ENCODE data around the gene MREG. TPM values are rescaled to one million over a fixed set of nuclear protein-coding genes. Genes with fewer than 3 reads are reported as not detected.

Gene MREG
- total RNA-seq, 6 donors from 2014 or later = 15.4 to 22.6 (median 19.4) TPM

GRCh38 chr2:215921895-215922294, 91.5 kb downstream of the MREG start:
- DNase-seq = peak in 1 of 2 donors; percentile 31
- 76 to 82% methylated on average over 3 of the region's 3 CpGs for WGBS, 2 donors
- no peaks in the 10 kb centered on the region for H3K9me3 ChIP-seq
- TF ChIP-seq POLR2A (IDR thresholded peaks at IDR 0.05) = no peak
- no peak for TF ChIP-seq CTCF (IDR thresholded peaks at IDR 0.05)
- TF ChIP-seq EP300 (IDR thresholded peaks at IDR 0.05) = no peak
- TF ChIP-seq POLR2AphosphoS5 (IDR thresholded peaks at IDR 0.05) = no peak
- H3K4me1 ChIP-seq = peaks cover 0 to 7% (median 3%) of the 10 kb centered on the region in 4 donors
- no peak for ATAC-seq (ENCODE audit: low FRiP score in 2 of 2)
- H3K27me3 ChIP-seq = no peaks in the 10 kb centered on the region
- H3K4me3 ChIP-seq = no peak overlapping the region
- no peak overlapping the region for H3K27ac ChIP-seq
- H3K36me3 ChIP-seq = no peaks in the 10 kb centered on the region

GRCh38 chr2:215920244-215921100, 92.9 kb downstream of the MREG start:
- Histone ChIP-seq H3K27ac (no peak overlapping the region), H3K4me1 (peaks cover 0 to 7% (median 3%) of the 10 kb centered on the region in 4 donors), H3K36me3 (no peaks in the 10 kb centered on the region), H3K9me3 (no peaks in the 10 kb centered on the region), H3K27me3 (no peaks in the 10 kb centered on the region), H3K4me3 (no peak overlapping the region)
- DNase-seq (peak; percentile 29 to 70), ATAC-seq (ENCODE audit: low FRiP score in 2 of 2) (peak; percentile 92 to 96)
- TF ChIP-seq CTCF (IDR thresholded peaks at IDR 0.05) (peak; percentile 28 to 70 (median 62)), POLR2AphosphoS5 (IDR thresholded peaks at IDR 0.05) (no peak), POLR2A (IDR thresholded peaks at IDR 0.05) (no peak), EP300 (IDR thresholded peaks at IDR 0.05) (no peak)
- WGBS, 2 donors = 32% methylated on average over 8 of the region's 8 CpGs

- no peak overlapping the region for H3K4me3 ChIP-seq
- no peaks in the 10 kb centered on the region for H3K9me3 ChIP-seq
- DNase-seq = no peak
- no peak for ATAC-seq (ENCODE audit: low FRiP score in 2 of 2)
- H3K36me3 ChIP-seq = no peaks in the 10 kb centered on the region
- 71 to 75% methylated on average over 8 of the region's 8 CpGs for WGBS, 2 donors
- peaks cover 0 to 7% (median 3%) of the 10 kb centered on the region in 4 donors for H3K4me1 ChIP-seq
- no peak overlapping the region for H3K27ac ChIP-seq
- TF ChIP-seq CTCF (IDR thresholded peaks at IDR 0.05) (no peak), POLR2AphosphoS5 (IDR thresholded peaks at IDR 0.05) (no peak), POLR2A (IDR thresholded peaks at IDR 0.05) (no peak), EP300 (IDR thresholded peaks at IDR 0.05) (no peak)
- no peaks in the 10 kb centered on the region for H3K27me3 ChIP-seq
These were observed 93.6 kb downstream of the MREG start for GRCh38 chr2:215919624-215920243.

GRCh38 chr2:215918901-215919599, 94.3 kb downstream of the MREG start:
- no peaks in the 10 kb centered on the region for H3K9me3 ChIP-seq
- ATAC-seq (ENCODE audit: low FRiP score in 2 of 2) (peak in 1 of 2 donors; percentile 37), DNase-seq (no peak)
- H3K4me1 ChIP-seq = peaks cover 0 to 7% (median 3%) of the 10 kb centered on the region in 4 donors
- TF ChIP-seq POLR2AphosphoS5 (IDR thresholded peaks at IDR 0.05) (no peak), CTCF (IDR thresholded peaks at IDR 0.05) (no peak), POLR2A (IDR thresholded peaks at IDR 0.05) (no peak), EP300 (IDR thresholded peaks at IDR 0.05) (no peak)
- no peak overlapping the region for H3K4me3 ChIP-seq
- WGBS, 2 donors = 55 to 61% methylated on average over 3 of the region's 3 CpGs
- H3K27ac ChIP-seq = no peak overlapping the region
- no peaks in the 10 kb centered on the region for H3K27me3 ChIP-seq
- no peaks in the 10 kb centered on the region for H3K36me3 ChIP-seq
